ENCODE measurements around the gene ST6GALNAC5. TPM values are rescaled to one million over a fixed set of nuclear protein-coding genes. Genes with fewer than 3 reads are reported as not detected.
A peak's percentile ranks its signal among the peaks of the same experiment; 100 is the strongest.
"Not testable (repeated sequence)": the region's sequence is repeated elsewhere in the genome, so short reads cannot be mapped to it uniquely, and the experiment has no call there.

ST6GALNAC5 gene
- 9.5 and 13.6 TPM in 2 replicates for total RNA-seq
- long read RNA-seq, transcript ST6GALNAC5-202 (5 exons, 3,751 nt), result major isoform, 18 of 31 reads
- long read RNA-seq, partial matches to known transcripts, result 3 of 31 reads
- long read RNA-seq, other reads (novel, unspliced or antisense), result 7 of 31 reads

DNA sequence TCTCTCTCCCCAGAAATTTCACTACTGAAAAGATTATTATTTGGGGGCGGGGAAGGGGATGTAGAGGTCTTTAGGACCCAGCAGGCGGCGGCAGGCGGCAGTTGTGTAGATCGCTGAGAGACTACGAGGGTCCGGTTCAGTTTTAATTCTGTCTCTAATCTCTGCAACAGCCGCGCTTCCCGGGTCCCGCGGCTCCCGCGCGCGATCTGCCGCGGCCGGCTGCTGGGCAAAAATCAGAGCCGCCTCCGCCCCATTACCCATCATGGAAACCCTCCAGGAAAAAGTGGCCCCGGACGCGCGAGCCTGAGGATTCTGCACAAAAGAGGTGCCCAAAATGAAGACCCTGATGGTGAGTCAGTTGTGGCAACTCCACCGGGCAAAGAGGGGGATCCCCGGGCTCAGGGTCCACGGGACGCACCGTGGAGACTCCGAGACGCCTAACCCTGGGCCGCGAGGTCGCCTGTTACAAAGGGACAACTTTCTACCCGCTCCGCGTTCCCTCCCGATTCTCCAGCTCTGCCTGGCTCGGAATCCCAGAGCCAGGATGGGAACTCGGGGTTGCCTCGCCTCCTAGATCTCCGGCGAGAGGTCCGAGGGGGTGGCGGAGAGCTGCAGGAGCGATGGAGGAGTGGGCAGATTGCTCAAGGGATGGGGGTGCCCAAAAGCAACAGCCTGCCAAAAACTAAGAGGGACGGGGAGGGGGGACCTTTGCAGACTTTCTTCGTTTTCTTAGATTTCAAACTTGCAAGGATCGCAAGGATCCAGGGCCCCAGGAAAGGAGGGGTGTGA, at the start of gene ST6GALNAC5:
Gene ST6GALNAC5, plus strand, starts transcription at position 139 of the 789 bp plus-strand sequence.
- Mint-ChIP-seq H3K36me3 (ENCODE audit: insufficient read depth) (no peaks in the 10 kb centered on the region), H3K27ac (peak within 1 kb of the TSS; percentile 24), H3K9me3 (ENCODE audit: low read depth) (no peaks in the 10 kb centered on the region), H3K4me3 (ENCODE audit: low read depth) (peak within 1 kb of the TSS; percentile 85), H3K4me1 (ENCODE audit: low read depth) (peaks cover 8% of the 10 kb centered on the region), H3K27me3 (peaks cover 60% of the 10 kb centered on the region)
- TF ChIP-seq, protein P1, sequence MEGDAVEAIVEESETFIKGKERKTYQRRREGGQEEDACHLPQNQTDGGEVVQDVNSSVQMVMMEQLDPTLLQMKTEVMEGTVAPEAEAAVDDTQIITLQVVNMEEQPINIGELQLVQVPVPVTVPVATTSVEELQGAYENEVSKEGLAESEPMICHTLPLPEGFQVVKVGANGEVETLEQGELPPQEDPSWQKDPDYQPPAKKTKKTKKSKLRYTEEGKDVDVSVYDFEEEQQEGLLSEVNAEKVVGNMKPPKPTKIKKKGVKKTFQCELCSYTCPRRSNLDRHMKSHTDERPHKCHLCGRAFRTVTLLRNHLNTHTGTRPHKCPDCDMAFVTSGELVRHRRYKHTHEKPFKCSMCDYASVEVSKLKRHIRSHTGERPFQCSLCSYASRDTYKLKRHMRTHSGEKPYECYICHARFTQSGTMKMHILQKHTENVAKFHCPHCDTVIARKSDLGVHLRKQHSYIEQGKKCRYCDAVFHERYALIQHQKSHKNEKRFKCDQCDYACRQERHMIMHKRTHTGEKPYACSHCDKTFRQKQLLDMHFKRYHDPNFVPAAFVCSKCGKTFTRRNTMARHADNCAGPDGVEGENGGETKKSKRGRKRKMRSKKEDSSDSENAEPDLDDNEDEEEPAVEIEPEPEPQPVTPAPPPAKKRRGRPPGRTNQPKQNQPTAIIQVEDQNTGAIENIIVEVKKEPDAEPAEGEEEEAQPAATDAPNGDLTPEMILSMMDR (IDR thresholded peaks at IDR 0.05; ENCODE audit: unreplicated experiment), result peak; percentile 27
- DNase-seq (ENCODE audit: low spot score, unreplicated experiment), result peak; percentile 15

DNA sequence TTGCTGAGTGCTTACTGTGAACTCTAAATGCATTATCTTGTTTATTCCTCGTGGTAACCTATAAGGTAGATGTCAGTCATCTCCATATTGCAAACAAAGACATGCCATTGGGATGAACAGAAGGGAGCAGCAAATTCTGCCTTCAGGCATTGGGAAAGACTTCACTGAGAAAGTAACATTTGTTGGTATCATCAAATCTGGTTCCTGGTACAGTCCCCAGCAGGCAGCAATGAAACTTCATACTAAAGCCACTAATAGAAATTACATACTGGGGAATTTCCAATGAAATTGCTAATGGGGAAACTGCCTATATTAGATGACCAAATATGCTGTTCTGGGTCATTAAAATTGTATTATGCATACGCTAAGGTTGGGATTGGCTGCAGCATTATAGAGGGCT, 47.3 kb upstream of the ST6GALNAC5 start:
- Mint-ChIP-seq H3K9me3 (ENCODE audit: low read depth) (no peaks in the 10 kb centered on the region), H3K27ac (no peak overlapping the region), H3K27me3 (peaks cover 3% of the 10 kb centered on the region), H3K4me1 (ENCODE audit: low read depth) (no peaks in the 10 kb centered on the region), H3K4me3 (ENCODE audit: low read depth) (no peak overlapping the region), H3K36me3 (ENCODE audit: insufficient read depth) (no peaks in the 10 kb centered on the region)
- TF ChIP-seq, protein P1 (IDR thresholded peaks at IDR 0.05; ENCODE audit: unreplicated experiment), result no peak
- DNase-seq (ENCODE audit: low spot score, unreplicated experiment), result no peak

DNA sequence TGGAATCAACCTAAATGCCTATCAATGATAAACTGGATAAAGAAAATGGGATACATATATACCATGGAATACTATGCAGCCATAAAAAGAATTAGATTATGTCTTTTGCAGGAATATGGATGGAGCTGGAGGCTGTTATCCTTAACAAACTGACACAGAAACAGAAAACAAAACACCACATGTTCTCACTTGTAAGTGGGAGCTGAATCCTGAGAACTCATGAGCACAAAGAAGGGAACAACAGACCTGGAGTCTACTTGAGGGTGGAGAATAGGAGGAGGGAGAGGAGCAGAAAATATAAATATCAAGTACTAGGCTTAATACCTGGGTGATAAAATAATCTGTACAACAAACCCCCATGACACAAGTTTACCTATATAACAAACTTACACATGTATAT, 44.3 kb upstream of the ST6GALNAC5 start:
- not testable (repeated sequence) for H3K4me3 Mint-ChIP-seq (ENCODE audit: low read depth); H3K9me3 Mint-ChIP-seq (ENCODE audit: low read depth); DNase-seq (ENCODE audit: low spot score, unreplicated experiment); H3K4me1 Mint-ChIP-seq (ENCODE audit: low read depth); H3K27ac Mint-ChIP-seq; H3K27me3 Mint-ChIP-seq; H3K36me3 Mint-ChIP-seq (ENCODE audit: insufficient read depth)

DNA sequence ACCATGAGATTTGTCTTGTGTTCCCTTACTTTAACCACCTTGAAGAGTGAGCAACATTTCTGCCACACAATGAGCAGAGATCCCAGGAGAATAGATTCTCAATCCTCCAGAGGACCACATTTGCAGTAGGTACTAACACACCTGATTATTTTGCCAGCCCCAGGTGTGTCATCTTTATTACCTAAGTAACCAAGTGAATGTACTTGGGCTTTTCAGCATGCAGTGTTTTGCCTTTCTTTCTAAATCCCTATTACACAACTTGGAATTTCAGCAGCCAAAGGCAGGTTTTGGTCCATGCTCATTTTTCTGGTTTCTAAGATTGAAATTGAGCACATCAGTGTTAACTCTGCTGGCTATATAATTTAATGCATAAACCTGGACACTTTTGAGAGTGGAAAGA, 43.2 kb upstream of the ST6GALNAC5 start:
- Mint-ChIP-seq H3K27me3 (peaks cover 3% of the 10 kb centered on the region), H3K9me3 (ENCODE audit: low read depth) (no peaks in the 10 kb centered on the region), H3K27ac (no peak overlapping the region), H3K36me3 (ENCODE audit: insufficient read depth) (no peaks in the 10 kb centered on the region), H3K4me3 (ENCODE audit: low read depth) (no peak overlapping the region), H3K4me1 (ENCODE audit: low read depth) (peaks cover 4% of the 10 kb centered on the region)
- TF ChIP-seq, protein P1 (IDR thresholded peaks at IDR 0.05; ENCODE audit: unreplicated experiment), result no peak
- DNase-seq (ENCODE audit: low spot score, unreplicated experiment), result no peak

DNA sequence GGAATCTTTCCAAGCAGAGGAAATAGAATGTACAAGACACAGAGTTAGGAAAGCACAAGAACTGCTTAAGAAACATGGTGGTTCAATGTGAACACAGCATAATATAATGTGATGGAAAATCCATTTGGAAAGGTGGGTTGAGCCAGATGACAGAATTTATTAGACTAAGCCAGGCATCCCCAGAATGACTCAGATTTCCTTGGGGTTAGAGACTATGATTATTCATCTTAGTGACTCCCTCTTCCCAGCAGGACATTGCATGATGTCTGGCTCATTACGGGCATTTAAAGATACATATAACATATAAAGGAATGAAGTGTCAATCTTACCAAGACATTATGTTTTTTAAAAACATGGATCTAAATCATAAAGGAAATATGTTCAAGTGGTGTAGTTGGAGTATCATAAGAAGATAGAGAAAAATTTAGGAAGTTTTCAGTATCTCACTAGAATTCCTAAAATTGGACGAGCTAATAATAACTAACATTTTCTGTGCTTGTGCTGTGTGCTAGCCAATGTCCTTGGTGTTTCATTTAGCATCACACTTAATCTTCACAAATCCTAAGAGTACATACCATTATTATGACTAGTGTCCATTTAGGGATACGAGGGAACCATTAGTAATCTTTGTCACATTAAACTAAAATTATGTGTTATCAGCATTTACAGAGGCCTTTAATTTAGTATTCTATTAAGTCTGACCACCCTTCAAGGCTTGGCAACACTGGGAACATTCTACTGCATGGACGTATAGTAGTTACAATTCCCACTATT, 41.0 kb upstream of the ST6GALNAC5 start:
- TF ChIP-seq, protein P1 (IDR thresholded peaks at IDR 0.05; ENCODE audit: unreplicated experiment), result no peak
- Mint-ChIP-seq H3K4me3 (ENCODE audit: low read depth) (no peak overlapping the region), H3K9me3 (ENCODE audit: low read depth) (no peaks in the 10 kb centered on the region), H3K27ac (no peak overlapping the region), H3K4me1 (ENCODE audit: low read depth) (peaks cover 7% of the 10 kb centered on the region), H3K36me3 (ENCODE audit: insufficient read depth) (no peaks in the 10 kb centered on the region), H3K27me3 (peaks cover 3% of the 10 kb centered on the region)
- no peak for DNase-seq (ENCODE audit: low spot score, unreplicated experiment)

Data from progenitor cell of endocrine pancreas (in vitro differentiated cells).